Kidney tubule cell (primary cell): ENCODE data around the gene EVC2.

Experiments used
- DNase-seq: peaks from one replicate; pipeline ENCODE4 v3.0.0-alpha.2; 2018; ENCODE audit warnings: low spot score

The EVC2 gene

DNA sequence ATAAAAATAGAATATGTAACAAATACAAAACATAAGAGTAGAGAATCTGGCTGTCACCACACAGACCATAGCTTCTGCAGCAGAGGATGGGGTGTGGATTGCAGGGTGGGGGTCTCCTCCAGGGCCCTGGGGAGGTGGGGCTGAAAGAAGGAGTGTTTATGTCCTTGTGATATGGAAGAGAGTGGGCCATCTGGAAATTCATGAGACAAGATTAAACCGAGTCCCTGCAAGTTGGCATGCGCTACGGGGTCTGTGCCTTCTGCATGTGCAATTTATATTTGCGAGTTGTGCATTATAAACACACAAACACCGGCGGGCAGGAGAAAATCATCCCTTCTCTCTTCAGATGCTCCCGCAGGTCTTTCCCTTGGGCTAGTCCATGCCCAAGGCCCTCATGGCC lies 145.9 kb downstream of the EVC2 start:
- DNase-seq, result no peak

DNA sequence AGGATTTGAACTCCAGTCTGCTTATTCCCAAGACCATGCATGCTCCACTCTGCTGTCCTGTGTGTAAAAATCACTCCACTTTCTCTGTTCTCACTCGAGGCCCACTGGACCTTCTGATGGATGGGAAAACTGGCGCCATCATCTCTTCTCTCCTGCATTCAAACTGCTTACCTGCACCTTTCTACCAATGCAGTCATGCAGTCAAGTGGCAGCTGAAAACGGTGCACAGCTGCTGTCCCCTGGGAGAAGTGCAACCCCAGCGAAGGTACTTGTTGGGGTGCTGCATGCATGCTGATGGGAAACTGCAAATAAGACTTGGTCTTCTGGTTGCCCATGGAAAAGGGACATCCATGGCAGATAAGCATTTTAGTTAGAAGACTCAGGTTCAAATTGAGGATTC lies 147.1 kb downstream of the EVC2 start:
- DNase-seq, result no peak

DNA sequence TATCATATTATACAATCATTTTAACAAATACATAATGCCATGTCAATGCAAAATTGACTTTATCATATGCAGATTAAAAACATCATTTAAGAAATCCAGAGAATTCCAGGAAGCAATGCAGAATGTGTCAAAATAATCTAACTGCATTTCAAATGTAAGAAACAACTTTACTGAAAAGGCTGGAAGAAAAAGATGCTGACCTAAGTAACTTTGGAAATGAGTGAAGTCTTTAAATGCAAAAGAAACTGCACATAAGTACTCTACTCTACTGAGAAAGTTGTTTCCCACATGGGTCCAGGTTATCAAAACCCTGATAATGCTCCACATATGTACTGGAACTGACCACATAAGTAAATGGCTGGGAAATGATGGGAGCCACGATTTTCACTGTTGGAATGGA lies 149.9 kb downstream of the EVC2 start:
- DNase-seq, result no peak

DNA sequence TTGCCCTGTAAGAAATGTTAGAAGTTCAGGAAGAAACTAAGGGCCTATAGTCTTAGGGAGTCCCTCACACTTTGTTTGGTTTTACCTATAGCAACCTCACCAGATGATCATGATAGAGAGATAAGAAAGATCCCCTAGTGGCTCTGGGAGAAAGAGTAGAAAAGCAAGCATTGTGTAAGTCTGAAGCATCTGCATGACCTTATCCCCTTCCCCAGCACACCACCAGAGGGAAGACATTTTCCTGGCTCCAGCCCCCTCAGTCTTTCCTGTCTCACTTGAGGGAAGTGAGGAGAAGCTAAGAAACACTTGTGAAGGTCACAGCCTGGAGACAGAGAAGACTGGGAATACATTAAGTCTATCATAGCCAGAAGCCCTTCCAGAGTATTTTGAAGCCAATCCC lies 154.0 kb downstream of the EVC2 start:
- DNase-seq, result no peak

DNA sequence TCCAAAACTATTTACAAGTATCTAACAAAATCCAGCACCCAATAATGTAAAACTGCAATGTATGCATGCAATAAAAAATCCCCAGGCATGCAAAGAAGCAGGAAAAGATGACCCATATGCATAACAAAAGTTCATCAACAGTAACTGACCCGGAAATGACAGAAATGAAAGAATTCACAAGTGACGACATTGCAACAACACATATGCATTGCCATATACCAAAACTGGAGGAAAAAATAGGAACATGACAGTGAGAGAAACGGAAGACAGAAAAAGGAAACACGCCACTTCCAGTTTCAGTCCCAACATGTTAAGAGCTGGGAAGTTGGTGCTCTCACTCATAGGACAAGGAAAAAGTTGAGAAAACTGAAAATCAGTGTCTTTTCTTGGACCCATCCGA lies 154.6 kb downstream of the EVC2 start:
- no peak for DNase-seq

DNA sequence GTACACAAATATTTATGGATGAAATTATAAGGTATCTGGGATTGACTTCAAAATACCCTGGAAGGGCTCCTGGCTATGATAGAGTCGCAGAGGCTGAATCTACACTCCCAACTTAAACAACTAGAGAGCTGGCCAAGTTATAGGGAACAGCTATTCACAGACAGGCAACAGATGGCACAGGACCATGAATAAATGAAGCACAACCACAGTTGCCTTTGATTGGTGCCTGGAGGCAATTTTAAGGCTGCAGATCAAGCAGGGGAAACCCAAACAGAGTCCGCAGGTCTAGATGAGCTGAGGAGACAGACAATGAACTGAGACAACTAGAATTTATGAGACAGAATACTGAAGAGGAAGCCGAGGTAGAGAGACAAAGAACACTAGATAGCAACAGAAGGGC lies 155.9 kb downstream of the EVC2 start:
- DNase-seq, result no peak

DNA sequence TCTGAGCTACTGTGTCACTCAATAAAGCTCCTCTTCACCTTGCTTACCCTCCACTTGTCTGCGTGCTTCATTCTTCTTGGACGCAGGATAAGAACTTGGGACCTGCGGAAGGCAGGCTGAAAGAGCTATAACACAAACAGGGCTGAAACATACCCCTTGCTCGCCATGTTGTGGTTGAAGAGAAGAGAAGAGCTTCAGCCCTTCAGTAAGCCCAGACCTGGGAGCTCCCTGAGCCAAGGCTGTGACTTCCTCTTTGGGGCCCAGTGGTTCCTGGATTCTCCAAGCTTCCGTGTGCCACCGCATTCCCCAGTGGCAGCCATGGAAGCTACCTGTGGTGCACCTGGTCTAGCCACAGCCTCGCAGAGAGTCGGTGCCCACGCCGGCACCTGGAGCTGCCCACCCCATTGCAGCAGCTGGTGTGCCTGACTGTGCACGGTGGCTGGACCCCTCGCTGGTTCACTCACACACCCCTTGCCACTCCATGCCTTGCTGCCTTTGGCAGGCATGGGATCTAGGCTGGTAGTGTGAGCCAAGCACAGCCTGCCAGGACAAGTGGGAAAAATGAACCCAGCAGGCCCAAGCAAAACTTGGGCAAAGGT lies 160.6 kb downstream of the EVC2 start:
- no peak for DNase-seq

DNA sequence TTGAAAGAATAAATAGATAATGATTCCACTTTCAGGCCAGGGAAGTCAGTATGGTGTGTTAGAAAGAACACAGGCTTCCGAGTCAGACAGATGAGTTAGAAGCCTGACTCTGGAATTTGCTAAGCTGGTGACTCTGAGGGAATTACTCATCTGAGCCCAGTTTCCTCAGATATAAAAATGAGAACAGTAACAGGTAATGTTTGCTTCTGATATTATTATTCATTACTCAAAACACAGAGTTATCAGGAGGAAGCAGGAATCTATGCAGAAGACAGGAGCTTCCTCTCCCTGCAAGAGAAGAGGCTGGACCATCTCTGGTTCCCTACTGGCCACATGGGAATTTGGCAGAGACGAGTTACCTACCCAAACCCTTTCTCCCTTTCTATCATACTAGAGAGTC lies 163.1 kb downstream of the EVC2 start:
- peak; percentile 42 for DNase-seq

DNA sequence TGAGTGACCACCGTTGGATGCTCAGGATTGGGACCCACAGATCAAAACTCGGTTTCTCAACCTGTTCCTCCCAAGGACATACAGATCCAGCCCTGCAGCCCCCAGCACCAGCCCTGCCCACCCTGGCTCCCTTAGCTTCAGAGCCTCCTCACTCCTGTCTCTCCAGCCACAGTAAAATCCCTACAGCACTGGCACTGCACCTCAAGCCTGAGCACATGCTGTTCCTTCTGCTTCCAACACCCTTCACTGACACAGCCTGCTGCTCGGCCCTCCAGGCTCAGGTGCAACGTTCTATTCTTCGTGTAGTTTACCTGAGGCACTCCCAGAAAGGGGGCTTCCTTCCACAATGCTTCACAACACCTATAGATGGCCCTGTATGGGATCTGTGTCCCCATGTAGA lies 163.6 kb downstream of the EVC2 start:
- no peak for DNase-seq

DNA sequence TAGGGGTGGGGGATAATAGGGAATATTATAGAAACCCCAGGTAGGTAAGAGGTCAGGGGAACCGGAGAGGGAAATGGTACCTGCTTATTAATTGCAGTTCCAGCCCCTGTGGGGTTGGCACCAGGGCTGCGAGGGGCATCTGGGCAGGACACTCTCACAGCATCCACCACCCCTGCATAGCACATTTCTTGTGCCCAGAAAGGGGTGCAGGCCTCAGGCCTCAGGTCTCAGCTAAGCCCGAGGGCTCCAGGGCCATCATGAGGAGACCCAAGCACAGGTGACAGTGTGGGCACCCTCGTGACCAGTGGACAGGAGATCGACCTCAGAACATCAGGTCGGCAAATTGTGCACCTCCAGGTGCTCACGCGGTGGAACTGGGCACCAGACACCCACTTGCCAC lies 164.7 kb downstream of the EVC2 start:
- no peak for DNase-seq

DNA sequence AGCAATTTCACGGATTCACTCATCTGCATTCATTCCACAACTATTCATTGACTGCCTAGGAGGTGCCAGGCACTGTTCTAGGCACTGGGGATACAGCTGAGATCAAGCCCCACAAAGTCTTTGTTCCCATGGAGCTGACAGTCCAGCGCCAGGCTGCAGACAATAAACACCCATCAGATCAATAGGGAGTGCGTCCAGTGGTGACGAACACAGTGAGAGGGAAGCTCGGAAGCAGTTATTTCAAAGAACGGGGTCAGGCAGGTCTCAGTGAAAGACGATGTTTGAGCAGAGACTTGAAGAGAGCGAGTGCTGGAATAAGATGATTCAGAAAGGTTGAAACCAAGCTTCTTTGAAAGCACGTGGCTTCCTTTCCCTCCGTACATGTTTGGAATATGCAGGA lies 167.2 kb downstream of the EVC2 start:
- no peak for DNase-seq

DNA sequence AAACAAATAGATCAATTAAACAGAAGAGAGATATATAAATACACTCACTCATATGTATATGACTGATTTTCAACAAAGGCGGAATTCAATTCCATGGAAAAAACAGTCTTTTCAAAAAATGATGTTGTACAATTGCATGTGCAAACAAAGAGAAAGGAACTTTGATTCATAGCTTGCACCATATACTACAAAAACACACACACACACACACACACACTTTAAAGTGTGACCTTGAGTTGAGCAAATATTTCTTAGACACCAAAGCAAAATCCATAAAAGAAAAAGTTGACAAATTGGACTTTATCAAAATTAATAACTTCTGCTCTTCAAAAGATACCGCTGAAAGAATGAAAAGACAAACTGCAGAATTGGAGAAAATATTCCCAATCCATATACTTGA lies 168.8 kb downstream of the EVC2 start:
- DNase-seq, result no peak

DNA sequence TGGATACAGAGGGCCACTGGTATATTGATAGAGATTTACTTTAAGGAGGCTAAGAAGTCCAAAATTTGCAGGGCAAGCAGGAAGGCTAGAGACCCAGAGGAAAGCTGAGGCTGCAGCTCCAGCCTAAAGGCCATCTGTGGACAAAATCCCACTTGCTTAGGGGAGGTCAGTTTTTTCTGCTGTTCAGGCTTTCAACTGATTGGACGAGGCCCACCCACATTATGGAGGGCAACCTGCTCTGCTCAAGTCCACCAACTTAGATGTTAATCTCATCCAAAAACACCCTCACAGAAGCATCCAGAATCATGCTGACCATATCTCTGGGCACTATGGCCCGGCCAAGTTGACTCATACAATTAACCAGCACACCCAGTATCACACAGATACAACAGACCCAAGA lies 176.3 kb downstream of the EVC2 start:
- DNase-seq, result no peak

DNA sequence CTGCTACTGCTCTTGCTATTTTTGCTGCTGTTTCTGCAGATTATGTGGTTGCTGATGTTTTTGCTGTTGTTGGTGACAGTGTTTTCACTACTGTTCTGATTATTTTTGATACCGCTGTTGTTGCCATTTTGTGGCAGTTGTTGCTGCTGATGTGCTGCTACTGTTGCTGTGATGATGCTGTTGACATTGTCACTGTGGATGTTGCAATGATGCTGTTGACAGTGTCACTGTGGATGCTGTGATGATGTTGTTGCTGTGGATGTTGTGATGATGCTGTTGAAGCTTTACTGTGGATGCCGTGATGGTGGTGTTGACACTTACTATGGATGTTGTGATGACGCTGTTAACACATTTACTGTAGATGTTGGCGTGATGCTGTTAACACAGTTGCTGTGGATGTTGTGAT lies 180.3 kb downstream of the EVC2 start:
- no peak for DNase-seq

DNA sequence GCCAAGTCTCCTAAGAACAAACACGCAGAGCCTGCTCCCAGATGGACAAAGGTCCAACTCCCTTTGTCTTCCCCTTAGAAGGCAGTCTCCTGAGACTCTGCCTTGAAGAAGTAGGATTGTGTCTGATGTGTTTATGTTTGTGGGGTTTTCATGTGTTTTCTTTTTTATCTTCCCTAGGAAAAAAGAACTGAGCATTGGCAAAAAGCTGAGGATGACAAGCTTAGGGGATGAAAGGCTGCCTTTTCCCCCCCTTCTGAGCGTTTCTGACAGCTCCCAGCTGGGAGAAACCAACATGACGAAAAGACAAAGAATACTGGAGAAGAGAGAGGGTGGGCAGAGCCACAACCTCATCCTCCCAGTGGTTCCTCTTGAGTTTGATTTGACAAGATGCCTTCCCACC lies 181.1 kb downstream of the EVC2 start:
- no peak for DNase-seq

DNA sequence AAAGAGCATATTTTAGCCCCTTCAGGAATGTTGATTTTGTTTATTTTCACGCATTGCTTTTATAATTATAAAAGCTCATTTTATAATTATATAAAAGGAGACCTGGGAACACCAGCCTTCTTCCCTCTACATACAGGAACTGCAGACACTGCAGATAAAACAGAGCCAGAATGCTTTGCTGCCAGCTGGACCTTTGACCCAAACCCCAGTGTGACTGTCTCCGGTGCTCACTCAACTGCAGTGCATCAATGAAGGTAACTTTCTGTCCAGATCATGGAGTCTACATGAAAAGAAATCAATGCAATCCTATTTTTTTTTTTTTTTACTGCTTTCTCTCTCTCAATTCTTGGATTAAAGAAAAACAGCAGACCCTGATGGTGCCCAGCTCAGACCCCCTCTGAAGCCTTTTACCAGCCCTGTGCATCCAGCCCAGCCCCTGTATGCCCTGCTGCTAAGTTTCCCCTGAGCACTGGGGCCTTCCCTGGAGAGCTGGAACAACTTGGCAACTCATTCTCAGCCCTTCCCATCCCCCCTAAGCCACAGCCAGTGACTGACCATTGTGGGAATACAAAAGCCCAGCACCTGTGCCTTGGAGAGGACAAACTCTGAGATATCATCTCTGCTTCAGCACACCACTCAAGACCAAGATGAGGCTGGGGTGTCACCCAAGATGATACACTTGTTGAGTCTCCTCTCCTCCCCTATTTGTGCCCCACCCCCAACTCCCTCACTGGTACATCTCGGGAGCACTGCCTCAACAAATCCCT lies 182.1 kb downstream of the EVC2 start:
- no peak for DNase-seq

DNA sequence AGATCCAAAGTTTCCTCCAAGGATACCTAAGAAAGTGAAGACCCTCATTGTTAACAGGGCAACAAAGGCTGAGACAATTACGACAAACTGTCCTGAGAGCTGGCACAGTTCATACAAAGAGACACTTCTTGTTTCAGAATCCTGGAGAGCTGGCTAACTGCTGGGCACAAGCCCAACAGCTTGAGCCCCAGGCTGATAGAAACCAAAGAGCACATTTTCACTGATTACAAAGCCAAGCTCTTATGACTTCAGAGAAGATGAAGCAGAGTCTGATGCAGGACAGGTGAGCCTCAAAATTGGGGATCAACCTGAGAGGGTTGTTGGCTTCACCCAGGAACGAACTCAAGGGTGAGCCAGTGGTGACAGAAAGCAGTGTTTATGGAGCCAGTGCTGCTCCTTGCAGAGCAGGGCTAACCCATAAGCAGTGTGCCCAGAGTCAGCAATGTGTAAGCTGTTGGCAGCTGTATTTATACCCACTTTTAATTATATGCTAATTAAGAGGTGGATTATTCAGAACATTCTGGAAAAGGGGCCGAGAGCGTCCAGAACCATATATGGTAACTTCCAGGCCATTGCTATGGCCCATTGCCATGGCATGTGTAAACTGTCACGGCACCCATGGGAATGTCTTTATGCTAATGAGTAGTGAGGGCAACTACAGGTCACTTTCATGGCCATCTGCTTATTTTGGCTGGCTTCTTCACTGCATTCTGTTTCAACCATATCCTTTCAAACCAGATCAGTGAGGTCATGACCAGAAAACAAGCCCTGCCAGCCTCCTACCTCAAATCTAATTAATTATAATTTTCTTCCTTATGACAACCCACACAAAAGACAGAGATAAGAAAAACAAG lies 183.7 kb downstream of the EVC2 start:
- peak; percentile 58 for DNase-seq

DNA sequence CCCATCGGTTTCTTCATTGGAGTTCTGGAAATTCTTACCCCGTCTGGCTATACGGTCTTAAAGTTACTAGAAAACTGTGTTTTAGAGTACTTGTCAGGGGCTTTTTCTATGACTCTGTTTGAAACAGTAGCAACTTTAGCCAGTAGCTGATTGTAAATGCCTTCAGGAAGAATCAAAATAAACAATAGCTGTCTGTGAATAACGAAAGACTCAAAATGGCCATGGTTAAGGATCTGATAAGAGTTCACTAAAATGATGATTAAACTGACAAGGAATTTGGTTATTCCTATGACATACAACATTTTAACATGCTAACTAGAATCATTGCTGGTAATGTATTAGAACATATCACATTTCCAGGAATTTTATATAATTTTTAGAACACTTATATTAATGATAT lies 191.0 kb downstream of the EVC2 start:
- DNase-seq, result no peak

DNA sequence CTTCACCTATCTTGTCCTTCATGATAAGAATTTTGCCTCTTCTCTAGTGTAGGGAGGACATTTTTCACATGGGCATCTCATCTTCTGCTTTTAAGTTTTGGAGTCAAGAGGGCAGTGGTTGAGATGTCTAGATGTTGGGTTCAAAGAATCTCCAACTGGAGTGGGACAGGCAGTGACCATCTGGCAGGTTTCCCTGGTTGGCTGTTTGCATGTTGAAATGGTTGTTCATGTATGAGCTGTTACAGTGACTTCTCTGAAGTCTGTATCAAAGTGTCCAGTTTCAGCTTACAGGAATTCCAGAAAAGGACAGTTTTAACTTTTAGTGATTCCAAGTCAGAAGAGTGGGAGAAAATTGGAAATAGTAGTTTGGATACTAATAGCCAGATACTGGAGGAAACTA lies 192.7 kb downstream of the EVC2 start:
- DNase-seq, result no peak
